Neutrophil (primary cell): Measurements from ENCODE around the gene TRAPPC2.

ENCODE experiments used
- H3K27ac ChIP-seq: fragments of 200-600 bp; sonication (generic); 2 replicates; pipeline ENCODE4 v1.5.1; 2016; ENCODE audit warnings: mild to moderate bottlenecking, moderate library complexity
- H3K27me3 ChIP-seq: fragments of 200-600 bp; sonication (generic); 2 replicates; pipeline ENCODE4 v1.6.0; 2016; ENCODE audit warnings: mild to moderate bottlenecking
- H3K36me3 ChIP-seq: fragments of 200-600 bp; sonication (generic); 2 replicates; pipeline ENCODE4 v1.5.1; 2017
- H3K4me1 ChIP-seq, 2 experiments: fragments of 200-600 bp in 1 of 2; sonication (generic) in 1 of 2; 1 replicate in 1 of 2; 2 replicates in 1 of 2; pipeline versions ENCODE4 v1.5.1 to v1.6.1; 2013 to 2016; ENCODE audit warnings: low read depth in 1 of 2, low read length in 1 of 2, mild to moderate bottlenecking in 1 of 2, moderate library complexity in 1 of 2; ENCODE audit not compliant: control insufficient read depth in 1 of 2, insufficient read depth in 1 of 2
- H3K4me3 ChIP-seq, 2 experiments: fragments of 200-600 bp in 1 of 2; sonication (generic) in 1 of 2; 1 replicate in 1 of 2; 2 replicates in 1 of 2; pipeline ENCODE4 v1.5.1; 2013 to 2016; ENCODE audit warnings: low read depth in 1 of 2, low read length in 1 of 2, mild to moderate bottlenecking in 1 of 2, moderate library complexity in 1 of 2
- H3K9me3 ChIP-seq: fragments of 200-600 bp; sonication (generic); 2 replicates; pipeline ENCODE4 v1.5.1; 2016
- TF ChIP-seq, protein P1 (sequence below): fragments of 200-600 bp; sonication (generic); IDR thresholded peaks from 2 replicates; pipeline ENCODE4 v1.5.1; 2016; ENCODE audit warnings: antibody characterized with exemption

Gene TRAPPC2

DNA sequence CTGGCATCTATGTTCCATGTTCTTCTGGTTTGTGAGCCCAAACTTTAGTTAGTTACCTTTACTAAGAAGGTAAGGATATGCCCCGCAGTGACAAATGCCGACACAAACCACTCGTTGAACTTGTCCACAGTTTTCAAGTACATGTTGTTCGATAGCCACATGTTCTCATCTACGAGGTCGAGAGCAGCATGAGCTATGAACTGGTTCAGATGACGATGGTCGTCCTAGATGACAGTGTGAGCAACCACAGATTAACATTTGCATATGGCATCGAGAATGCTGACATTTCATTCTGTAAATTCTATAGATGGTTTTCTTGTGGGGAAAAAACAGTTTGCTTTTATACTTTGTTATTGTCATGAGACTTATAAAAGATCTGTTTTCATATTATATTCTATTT is 18.0 kb downstream of the TRAPPC2 start:
- TF ChIP-seq, protein P1, sequence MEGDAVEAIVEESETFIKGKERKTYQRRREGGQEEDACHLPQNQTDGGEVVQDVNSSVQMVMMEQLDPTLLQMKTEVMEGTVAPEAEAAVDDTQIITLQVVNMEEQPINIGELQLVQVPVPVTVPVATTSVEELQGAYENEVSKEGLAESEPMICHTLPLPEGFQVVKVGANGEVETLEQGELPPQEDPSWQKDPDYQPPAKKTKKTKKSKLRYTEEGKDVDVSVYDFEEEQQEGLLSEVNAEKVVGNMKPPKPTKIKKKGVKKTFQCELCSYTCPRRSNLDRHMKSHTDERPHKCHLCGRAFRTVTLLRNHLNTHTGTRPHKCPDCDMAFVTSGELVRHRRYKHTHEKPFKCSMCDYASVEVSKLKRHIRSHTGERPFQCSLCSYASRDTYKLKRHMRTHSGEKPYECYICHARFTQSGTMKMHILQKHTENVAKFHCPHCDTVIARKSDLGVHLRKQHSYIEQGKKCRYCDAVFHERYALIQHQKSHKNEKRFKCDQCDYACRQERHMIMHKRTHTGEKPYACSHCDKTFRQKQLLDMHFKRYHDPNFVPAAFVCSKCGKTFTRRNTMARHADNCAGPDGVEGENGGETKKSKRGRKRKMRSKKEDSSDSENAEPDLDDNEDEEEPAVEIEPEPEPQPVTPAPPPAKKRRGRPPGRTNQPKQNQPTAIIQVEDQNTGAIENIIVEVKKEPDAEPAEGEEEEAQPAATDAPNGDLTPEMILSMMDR, result no peak
- H3K27ac ChIP-seq, result no peak overlapping the region

DNA sequence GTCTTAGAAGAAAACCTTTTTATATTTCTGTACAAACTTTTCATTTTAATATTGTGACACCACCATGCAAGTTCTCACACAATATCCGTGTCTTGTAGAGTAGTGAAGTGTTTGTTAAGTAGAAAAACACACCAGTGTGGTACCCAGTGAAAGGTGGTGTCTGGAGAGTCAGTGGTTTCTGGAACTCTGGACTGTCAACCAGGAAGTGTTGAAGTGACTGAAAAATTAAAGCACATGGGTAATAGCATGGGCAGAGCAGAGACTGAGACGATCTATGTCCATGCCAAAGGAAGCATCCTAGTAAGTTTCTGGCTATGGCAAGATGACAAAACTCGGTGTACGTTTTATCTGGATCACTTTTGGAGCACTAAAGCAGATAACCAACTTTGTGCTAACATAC is 23.3 kb downstream of the TRAPPC2 start:
- no peaks in the 10 kb centered on the region for H3K4me1 ChIP-seq
- no peaks in the 10 kb centered on the region for H3K9me3 ChIP-seq
- TF ChIP-seq, protein P1, result no peak
- H3K4me3 ChIP-seq, result no peak overlapping the region
- H3K27me3 ChIP-seq, result no peaks in the 10 kb centered on the region
- peaks cover 17% of the 10 kb centered on the region for H3K36me3 ChIP-seq
- H3K27ac ChIP-seq, result no peak overlapping the region

More for the DNA sequence above, 18.0 kb downstream of the TRAPPC2 start:
- Histone ChIP-seq H3K36me3 (peaks cover 25% of the 10 kb centered on the region), H3K27me3 (no peaks in the 10 kb centered on the region), H3K4me1 (no peaks in the 10 kb centered on the region), H3K4me3 (no peak overlapping the region), H3K9me3 (no peaks in the 10 kb centered on the region)

DNA sequence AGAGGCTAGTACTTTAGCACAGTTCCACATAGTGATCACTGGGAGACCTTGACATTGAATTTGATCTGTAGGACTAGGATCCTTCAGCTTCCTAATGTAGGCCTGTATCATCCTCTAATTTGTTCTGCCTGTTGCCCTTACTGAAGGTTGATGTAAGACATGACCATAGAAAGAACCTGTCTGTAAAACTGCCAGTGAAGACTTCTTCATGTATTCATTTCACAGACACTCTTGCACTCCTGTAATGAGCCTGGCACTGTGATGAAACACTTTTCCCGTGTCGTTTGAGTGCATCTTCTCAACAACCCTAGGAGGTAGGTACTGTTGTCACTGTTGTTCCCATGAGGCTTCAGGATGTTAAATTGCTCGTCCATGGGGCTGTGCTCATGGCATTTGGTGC is 30.8 kb downstream of the TRAPPC2 start:
- H3K27ac ChIP-seq, result peak overlapping the region; percentile 20
- peaks cover 0 to 19% of the 10 kb centered on the region in 2 experiments for H3K4me1 ChIP-seq
- H3K27me3 ChIP-seq, result no peaks in the 10 kb centered on the region
- H3K36me3 ChIP-seq, result no peaks in the 10 kb centered on the region
- H3K9me3 ChIP-seq, result no peaks in the 10 kb centered on the region
- no peak overlapping the region for H3K4me3 ChIP-seq
- TF ChIP-seq, protein P1, result no peak

DNA sequence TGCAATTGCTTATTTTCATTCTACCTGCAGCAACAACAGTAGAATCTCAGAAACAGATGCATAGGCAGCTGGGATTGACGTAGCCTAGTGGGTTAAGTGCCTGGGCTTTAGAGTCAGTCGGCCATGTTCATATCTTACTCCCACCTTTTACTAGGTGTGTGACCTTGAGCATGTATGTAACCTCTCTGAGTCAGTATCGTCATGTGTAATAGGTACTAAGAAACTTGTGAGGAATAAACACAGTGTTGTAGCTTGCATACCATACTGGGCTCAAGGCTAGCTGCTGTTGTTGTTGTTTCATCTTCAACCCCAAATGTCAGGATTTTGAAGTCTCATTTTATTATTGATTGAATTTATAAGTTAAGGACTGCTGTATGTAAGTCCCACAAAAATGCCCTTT is 31.3 kb downstream of the TRAPPC2 start:
- peak overlapping the region; percentile 20 for H3K27ac ChIP-seq
- H3K36me3 ChIP-seq, result no peaks in the 10 kb centered on the region
- TF ChIP-seq, protein P1, result no peak
- no peak overlapping the region for H3K4me3 ChIP-seq
- no peaks in the 10 kb centered on the region for H3K9me3 ChIP-seq
- H3K27me3 ChIP-seq, result no peaks in the 10 kb centered on the region
- H3K4me1 ChIP-seq, result peaks cover 0 to 23% of the 10 kb centered on the region in 2 experiments

DNA sequence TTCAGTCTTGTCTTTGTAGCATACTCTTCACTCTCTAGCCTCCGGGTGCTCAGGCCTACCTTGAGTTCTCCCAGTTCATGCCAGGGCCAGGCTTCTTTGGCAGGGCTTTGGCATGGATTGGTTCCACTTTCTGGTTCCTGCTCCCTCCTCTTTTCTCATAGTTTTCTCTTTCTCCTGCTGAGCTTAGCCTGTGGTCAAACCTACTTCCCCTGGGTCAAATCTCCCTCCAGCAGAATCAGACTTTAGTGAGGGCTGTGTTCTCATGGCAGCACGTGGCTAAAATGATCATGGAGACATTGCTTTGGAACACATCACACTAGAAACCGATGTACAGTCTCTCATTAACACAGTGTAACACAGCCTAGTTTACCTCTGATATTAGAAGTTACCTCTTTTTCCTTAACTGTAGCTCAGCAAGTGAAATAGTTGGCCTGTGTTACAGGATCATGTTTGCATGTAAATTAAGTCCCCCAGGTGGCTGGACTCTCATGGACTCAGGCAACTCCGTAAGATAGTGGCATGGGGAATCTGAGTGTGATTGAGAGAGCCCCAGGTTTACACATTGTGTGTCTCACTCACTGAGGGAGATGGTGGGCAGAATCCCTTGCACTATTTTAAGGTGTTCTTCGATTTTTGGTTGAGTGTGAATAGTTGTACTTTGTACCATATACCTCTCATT is 32.2 kb downstream of the TRAPPC2 start:
- Histone ChIP-seq H3K4me3 (no peak overlapping the region), H3K9me3 (no peaks in the 10 kb centered on the region), H3K36me3 (no peaks in the 10 kb centered on the region), H3K27me3 (no peaks in the 10 kb centered on the region), H3K4me1 (peaks cover 7 to 32% of the 10 kb centered on the region in 2 experiments), H3K27ac (peak overlapping the region; percentile 20)
- TF ChIP-seq, protein P1, result no peak
